Urinary bladder (tissue), 4 donors: ENCODE results near the gene GOLGA2. TPM values are rescaled to one million over a fixed set of nuclear protein-coding genes. Genes with fewer than 3 reads are reported as not detected.
A peak's percentile ranks its signal among the peaks of the same experiment; 100 is the strongest.

ENCODE experiments used
- DNase-seq: peaks from one replicate; pipeline ENCODE4 v3.0.0-alpha.2; 2015; ENCODE audit errors: extremely low spot score
- H3K27ac ChIP-seq: one replicate; pipeline ENCODE4 v1.5.1; 2013; ENCODE audit warnings: low read depth, mild to moderate bottlenecking, moderate library complexity
- H3K36me3 ChIP-seq: one replicate; pipeline ENCODE4 v1.6.1; 2013; ENCODE audit warnings: mild to moderate bottlenecking, moderate library complexity; ENCODE audit not compliant: insufficient read depth
- H3K4me1 ChIP-seq: one replicate; pipeline ENCODE4 v1.6.1; 2013; ENCODE audit warnings: mild to moderate bottlenecking, moderate library complexity; ENCODE audit not compliant: insufficient read depth
- H3K4me3 ChIP-seq: one replicate; pipeline ENCODE4 v1.5.1; 2013; ENCODE audit warnings: low read depth, low read length
- WGBS: extraction: QIAGEN DNeasy Blood & Tissue Kit; methylation state at CpG from one replicate; pipeline ENCODE4 v1.1.7; 2013; 5-methylcytosine and 5-hydroxymethylcytosine counted together
- polyA plus RNA-seq: library from polyadenylated mRNA; stranded (reverse); fragments of 200-250 nt; gene quantifications from one replicate; pipeline ENCODE4 v1.2.3, GENCODE V29; 2013
- total RNA-seq: library from RNA; depleted of rRNA; stranded (reverse); fragments of >200 nt; gene quantifications from one replicate; pipeline ENCODE4 v1.2.3, GENCODE V29; 2014
- donor health status: healthy with polysubstance abuse.
- donor health status: healthy.

GOLGA2 gene
- total and polyA plus RNA-seq, 2 donors = 88.9 to 147 TPM

- 87% methylated on average over 5 of the region's 5 CpGs for WGBS
- no peak overlapping the region for H3K4me3 ChIP-seq
- no peaks in the 10 kb centered on the region for H3K36me3 ChIP-seq
- DNase-seq = no peak
- H3K4me1 ChIP-seq = no peaks in the 10 kb centered on the region
- no peak overlapping the region for H3K27ac ChIP-seq
These were observed 49.4 kb downstream of the GOLGA2 start for GRCh38 chr9:128226412-128226801.

- Histone ChIP-seq H3K36me3 (no peaks in the 10 kb centered on the region), H3K27ac (no peak overlapping the region), H3K4me1 (no peaks in the 10 kb centered on the region), H3K4me3 (no peak overlapping the region)
- WGBS = 84% methylated on average over 19 of the region's 19 CpGs
- no peak for DNase-seq
These were observed 49.9 kb downstream of the GOLGA2 start for GRCh38 chr9:128225770-128226411.

GRCh38 chr9:128224877-128225276 is 50.9 kb downstream of the GOLGA2 start:
- Histone ChIP-seq H3K36me3 (no peaks in the 10 kb centered on the region), H3K4me3 (no peak overlapping the region), H3K27ac (no peak overlapping the region), H3K4me1 (no peaks in the 10 kb centered on the region)
- 91% methylated on average over 7 of the region's 7 CpGs for WGBS
- no peak for DNase-seq

GRCh38 chr9:128222880-128223670 is 52.7 kb downstream of the GOLGA2 start:
- WGBS = 89% methylated on average over 13 of the region's 13 CpGs
- Histone ChIP-seq H3K36me3 (no peaks in the 10 kb centered on the region), H3K27ac (no peak overlapping the region), H3K4me1 (no peaks in the 10 kb centered on the region), H3K4me3 (no peak overlapping the region)
- no peak for DNase-seq

GRCh38 chr9:128222026-128222425 is 53.8 kb downstream of the GOLGA2 start:
- WGBS = 89% methylated on average over 10 of the region's 10 CpGs
- H3K4me3 ChIP-seq = no peak overlapping the region
- H3K27ac ChIP-seq = no peak overlapping the region
- no peaks in the 10 kb centered on the region for H3K4me1 ChIP-seq
- no peaks in the 10 kb centered on the region for H3K36me3 ChIP-seq
- DNase-seq = no peak

GRCh38 chr9:128219831-128220230 is 56.0 kb downstream of the GOLGA2 start:
- Histone ChIP-seq H3K36me3 (no peaks in the 10 kb centered on the region), H3K4me1 (no peaks in the 10 kb centered on the region), H3K4me3 (no peak overlapping the region), H3K27ac (no peak overlapping the region)
- DNase-seq = no peak
- 94% methylated on average over 9 of the region's 9 CpGs for WGBS

GRCh38 chr9:128218518-128219389 is 57.1 kb downstream of the GOLGA2 start:
- DNase-seq = peak; percentile 88
- 27% methylated on average over 47 of the region's 47 CpGs for WGBS
- Histone ChIP-seq H3K4me3 (no peak overlapping the region), H3K36me3 (no peaks in the 10 kb centered on the region), H3K4me1 (no peaks in the 10 kb centered on the region), H3K27ac (no peak overlapping the region)

- DNase-seq = no peak
- no peak overlapping the region for H3K27ac ChIP-seq
- no peak overlapping the region for H3K4me3 ChIP-seq
- 70% methylated on average over 11 of the region's 11 CpGs for WGBS
- H3K36me3 ChIP-seq = no peaks in the 10 kb centered on the region
- no peaks in the 10 kb centered on the region for H3K4me1 ChIP-seq
These were observed 57.7 kb downstream of the GOLGA2 start for GRCh38 chr9:128218172-128218517.

GRCh38 chr9:128216781-128217553 is 58.8 kb downstream of the GOLGA2 start:
- Histone ChIP-seq H3K27ac (no peak overlapping the region), H3K4me3 (no peak overlapping the region), H3K4me1 (no peaks in the 10 kb centered on the region), H3K36me3 (no peaks in the 10 kb centered on the region)
- 81% methylated on average over 16 of the region's 16 CpGs for WGBS
- DNase-seq = no peak

GRCh38 chr9:128215491-128216409 is 60.1 kb downstream of the GOLGA2 start:
- Histone ChIP-seq H3K36me3 (no peaks in the 10 kb centered on the region), H3K27ac (peak overlapping the region; percentile 11), H3K4me3 (no peak overlapping the region), H3K4me1 (no peaks in the 10 kb centered on the region)
- peak; percentile 69 for DNase-seq
- WGBS = 39% methylated on average over 10 of the region's 10 CpGs

- no peak for DNase-seq
- no peak overlapping the region for H3K4me3 ChIP-seq
- no peaks in the 10 kb centered on the region for H3K4me1 ChIP-seq
- peak overlapping the region; percentile 39 for H3K27ac ChIP-seq
- 65% methylated on average over 21 of the region's 21 CpGs for WGBS
- no peaks in the 10 kb centered on the region for H3K36me3 ChIP-seq
These were observed 61.0 kb downstream of the GOLGA2 start for GRCh38 chr9:128214571-128215490.
